Stimulated activated CD4-positive, alpha-beta T cell treated with anti-CD3 and anti-CD28 coated beads, Interleukin-1b, Interleukin-23, amount 100 ng/mL, for 48 hours (primary cell): ENCODE measurements around the gene TMEM42.
A peak's percentile ranks its signal among the peaks of the same experiment; 100 is the strongest.

ENCODE experiments used
- DNase-seq: peaks from one replicate; pipeline ENCODE4 v3.0.0-alpha.2; 2020

The TMEM42 gene

GRCh38 chr3:44875596-44875995, 13.9 kb downstream of the TMEM42 start:
- DNase-seq = no peak

- no peak for DNase-seq
Observed at GRCh38 chr3:44877333-44877732, 15.6 kb downstream of the TMEM42 start.

GRCh38 chr3:44880284-44880683, 18.6 kb downstream of the TMEM42 start:
- no peak for DNase-seq

GRCh38 chr3:44883213-44883955, 21.7 kb downstream of the TMEM42 start:
- no peak for DNase-seq

GRCh38 chr3:44883999-44884431, 22.3 kb downstream of the TMEM42 start:
- no peak for DNase-seq

GRCh38 chr3:44885618-44886017, 23.9 kb downstream of the TMEM42 start:
- DNase-seq = no peak

GRCh38 chr3:44886561-44886960, 24.8 kb downstream of the TMEM42 start:
- no peak for DNase-seq

- no peak for DNase-seq
Observed at GRCh38 chr3:44887101-44887500, 25.4 kb downstream of the TMEM42 start.

GRCh38 chr3:44890258-44890657, 28.5 kb downstream of the TMEM42 start:
- DNase-seq = no peak

- DNase-seq = no peak
Observed at GRCh38 chr3:44890852-44891251, 29.1 kb downstream of the TMEM42 start.

- no peak for DNase-seq
Observed at GRCh38 chr3:44892689-44893088, 31.0 kb downstream of the TMEM42 start.

GRCh38 chr3:44893097-44893496, 31.4 kb downstream of the TMEM42 start:
- DNase-seq = no peak

- no peak for DNase-seq
Observed at GRCh38 chr3:44894485-44894884, 32.8 kb downstream of the TMEM42 start.

GRCh38 chr3:44896440-44896839, 34.7 kb downstream of the TMEM42 start:
- DNase-seq = no peak

- no peak for DNase-seq
Observed at GRCh38 chr3:44899683-44900367, 38.1 kb downstream of the TMEM42 start.

- no peak for DNase-seq
Observed at GRCh38 chr3:44902628-44903027, 40.9 kb downstream of the TMEM42 start.

GRCh38 chr3:44903314-44903713, 41.6 kb downstream of the TMEM42 start:
- no peak for DNase-seq

- DNase-seq = no peak
Observed at GRCh38 chr3:44903751-44904150, 42.0 kb downstream of the TMEM42 start.

- no peak for DNase-seq
Observed at GRCh38 chr3:44905446-44906157, 43.9 kb downstream of the TMEM42 start.

GRCh38 chr3:44906997-44907396, 45.3 kb downstream of the TMEM42 start:
- DNase-seq = peak; percentile 37

GRCh38 chr3:44907612-44908011, 45.9 kb downstream of the TMEM42 start:
- DNase-seq = no peak

GRCh38 chr3:44909063-44909462, 47.4 kb downstream of the TMEM42 start:
- no peak for DNase-seq

- DNase-seq = no peak
Observed at GRCh38 chr3:44910693-44911092, 49.0 kb downstream of the TMEM42 start.
